GM12878 (cell line): ENCODE data around the gene C18orf63. TPM values are rescaled to one million over a fixed set of nuclear protein-coding genes. Genes with fewer than 3 reads are reported as not detected.

Experiments used
- ATAC-seq: fragments of 200-7000 bp; cut with Tn5 transposase; 3 replicates; pipeline ENCODE4 v1.9.1; 2020; ENCODE audit warnings: mild to moderate bottlenecking, moderate library complexity
- BruUV-seq: library from RNA; stranded (reverse); fragments of 400-500 nt; replicated peaks from 2 replicates; lab custom pipeline; 2021; lab: Mats Ljungman, UMichigan
- CTCF ChIA-PET: fragments of 300-600 bp; sonication (Branson Sonifier 250); formaldehyde crosslinking; extraction: SDS; loops from one replicate; lab custom pipeline; 2021; ENCODE audit warnings: inconsistent platforms; lab: Yijun Ruan, JAX
- POLR2A ChIA-PET: fragments of 350-600 bp; formaldehyde crosslinking; extraction: SDS; loops from one replicate; lab custom pipeline; 2021; ENCODE audit warnings: inconsistent platforms; lab: Charles Lee
- RAD21 ChIA-PET: fragments of 300-600 bp; sonication (Branson Sonifier 250); formaldehyde crosslinking; loops from one replicate; lab custom pipeline; 2023; ENCODE audit warnings: antibody characterized with exemption; ENCODE audit not compliant: unreplicated experiment; lab: Charles Lee
- SMC1A ChIA-PET: fragments of 300-600 bp; sonication (Branson Sonifier 250); formaldehyde crosslinking; loops from one replicate; lab custom pipeline; 2023; ENCODE audit not compliant: unreplicated experiment, uncharacterized antibody; lab: Charles Lee
- DNase-seq: peaks from one replicate; pipeline ENCODE4 v3.0.0-alpha.2; 2011; ENCODE audit warnings: low read depth, low spot score
- FAIRE-seq: peaks from 3 replicates; lab custom pipeline; 2011; peaks lifted over from hg19 to GRCh38; lab: Jason Lieb, UNC
- H2AFZ ChIP-seq: 2 replicates; pipeline ENCODE4 v1.6.0; 2011; ENCODE audit warnings: low read depth, low read length, control low read depth; ENCODE audit not compliant: control insufficient read depth
- H3K27ac ChIP-seq: 2 replicates; pipeline ENCODE4 v1.5.1; 2011; ENCODE audit warnings: control low read depth; ENCODE audit not compliant: control insufficient read depth, insufficient read depth
- H3K27me3 ChIP-seq, 2 experiments: replicated peaks in 1 of 2; 2 replicates each; pipeline versions ENCODE4 v1.6.0 to v1.6.1; 2011; ENCODE audit warnings: low read length in 1 of 2; ENCODE audit not compliant: control insufficient read depth in 2 of 2, insufficient read depth in 2 of 2
- H3K36me3 ChIP-seq, 2 experiments: 2 replicates each; pipeline ENCODE4 v1.5.1; 2011; ENCODE audit warnings: low read length in 1 of 2; ENCODE audit not compliant: control insufficient read depth in 2 of 2, insufficient read depth in 2 of 2
- H3K4me1 ChIP-seq: 2 replicates; pipeline ENCODE4 v1.6.1; 2011; ENCODE audit warnings: mild to moderate bottlenecking, low read length, moderate library complexity, mixed read lengths; ENCODE audit not compliant: control insufficient read depth, insufficient read depth
- H3K4me2 ChIP-seq: 2 replicates; pipeline ENCODE4 v1.6.0; 2011; ENCODE audit warnings: control low read depth; ENCODE audit not compliant: control insufficient read depth, insufficient read depth
- H3K4me3 ChIP-seq: fragments of 200-600 bp; sonication (generic); 2 replicates; pipeline ENCODE4 v1.5.1; 2016
- H3K79me2 ChIP-seq: 2 replicates; pipeline ENCODE4 v1.6.0; 2011; ENCODE audit warnings: low read length; ENCODE audit not compliant: control insufficient read depth, insufficient read depth
- H3K9ac ChIP-seq: 2 replicates; pipeline ENCODE4 v1.8.0; 2011; ENCODE audit warnings: low read length, control low read depth, mixed read lengths; ENCODE audit not compliant: control insufficient read depth, insufficient read depth
- H3K9me3 ChIP-seq: replicated peaks from 3 replicates; pipeline ENCODE4 v1.5.1; 2011; ENCODE audit warnings: mild to moderate bottlenecking, low read length; ENCODE audit not compliant: control insufficient read depth, insufficient read depth
- H4K20me1 ChIP-seq: 2 replicates; pipeline ENCODE4 v1.6.0; 2011; ENCODE audit not compliant: control insufficient read depth, insufficient read depth
- CBX5 ChIP-seq: sonication (generic); IDR thresholded peaks from 2 replicates; pipeline ENCODE4 v1.6.1; 2016; ENCODE audit warnings: low read depth, moderate library complexity, mild to moderate bottlenecking, inconsistent platforms
- CTCF ChIP-seq, 3 experiments: IDR thresholded peaks in 2 of 3; conservative IDR thresholded peaks in 1 of 3; 2 replicates each; pipeline ENCODE4 v1.5.1; 2011; ENCODE audit warnings: low read depth in 3 of 3, low read length in 3 of 3, mild to moderate bottlenecking in 3 of 3, control low read depth in 2 of 3, moderate library complexity in 2 of 3, inconsistent platforms in 1 of 3, mixed read lengths in 1 of 3; ENCODE audit not compliant: control insufficient read depth in 2 of 3, insufficient read depth in 1 of 3; ENCODE audit errors: extremely low read depth in 1 of 3
- NR2F1 ChIP-seq: fragments of 450-650 bp; conservative IDR thresholded peaks from 2 replicates; pipeline ENCODE4 v1.6.1; 2017; ENCODE audit warnings: mild to moderate bottlenecking
- PAX5 ChIP-seq: IDR thresholded peaks from 2 replicates; pipeline ENCODE4 v1.6.1; 2011; ENCODE audit warnings: low read depth, low read length, borderline replicate concordance
- RBBP5 ChIP-seq: fragments of 200-600 bp; sonication (generic); conservative IDR thresholded peaks from 2 replicates; pipeline ENCODE4 v1.6.1; 2016
- RELB ChIP-seq: fragments of 450-650 bp; IDR thresholded peaks from 2 replicates; pipeline ENCODE4 v1.6.1; 2017; ENCODE audit warnings: low read depth, mild to moderate bottlenecking, moderate library complexity
- SREBF1 ChIP-seq: IDR thresholded peaks from 2 replicates; pipeline ENCODE4 v1.6.1; 2012; ENCODE audit warnings: mild to moderate bottlenecking, low read length
- TBL1XR1 ChIP-seq: IDR thresholded peaks from 2 replicates; pipeline ENCODE4 v1.6.1; 2012; ENCODE audit warnings: low read depth, low read length, improper control_type of control experiment
- ZZZ3 ChIP-seq: IDR thresholded peaks from 2 replicates; pipeline ENCODE4 v1.6.1; 2011; ENCODE audit warnings: low read depth; ENCODE audit not compliant: control insufficient read depth, insufficient read length
- WGBS: methylation state at CpG from one replicate; pipeline ENCODE4 v1.1.6; 2016; ENCODE audit warnings: low lambda C conversion rate; ENCODE audit not compliant: insufficient replicate concordance, insufficient coverage; ENCODE audit errors: missing lambda C conversion rate; 5-methylcytosine and 5-hydroxymethylcytosine counted together
- in situ Hi-C: fragments of 300-500 bp; cut with MboI; formaldehyde crosslinking; loops from 9 replicates; pipeline ENCODE4 v1.14.3; 2018; ENCODE audit warnings: mixed read lengths
- intact Hi-C: fragments of 100-400 bp; cut with micrococcal nuclease; formaldehyde crosslinking; loops from one replicate; pipeline ENCODE4 v1.14.2; 2022; ENCODE audit not compliant: unreplicated experiment
- polyA plus RNA-seq, 11 experiments: library from polyadenylated mRNA; depleted of rRNA in 4 of 11; unstranded in 6 of 11; stranded (reverse) in 5 of 11; fragments of >200 nt; fragmentation: Nextera tagmentation in 4 of 11; fragmentation: Illumina TruSeq in 1 of 11; extraction: Ambion mirVana in 4 of 11; extraction: Trizol in 1 of 11; gene quantifications; 1 replicate in 1 of 11; 2 replicates in 10 of 11; pipeline versions ENCODE4 v1.2.1 to v1.2.3, GENCODE V29; 2011 to 2016; ENCODE audit warnings: inconsistent platforms in 2 of 11, missing spikeins in 2 of 11, low read depth in 1 of 11
- total RNA-seq, 4 experiments: library from RNA; depleted of rRNA in 3 of 4; stranded (reverse); fragments of >200 nt in 3 of 4; fragmentation: Illumina TruSeq in 1 of 4; extraction: Trizol in 1 of 4; gene quantifications; 2 replicates each; pipeline versions ENCODE4 v1.2.1 to v1.2.3, GENCODE V29; 2013 to 2021

Gene C18orf63
- total and polyA plus RNA-seq, 10 of the 15 experiments (the other 5 are each of a cell fraction or from before 2014, with no cell fraction given), result not detected

GRCh38 chr18:74337155-74337911 lies 21.7 kb downstream of the C18orf63 start:
- 71% methylated on average over 5 of the region's 5 CpGs for WGBS
- H2AFZ ChIP-seq, result no peak overlapping the region
- H3K36me3 ChIP-seq, result no peaks in the 10 kb centered on the region
- FAIRE-seq, result no peak
- no peak overlapping the region for H3K4me2 ChIP-seq
- H3K4me3 ChIP-seq, result no peak overlapping the region
- peaks cover 3% of the 10 kb centered on the region; the same call in 2 of the 3 replicates for H3K9me3 ChIP-seq
- POLR2A ChIA-PET, result no interaction called here
- CTCF ChIA-PET, result interaction anchor here (3.6 kb wide), 1 partner anchor 140 kb away, joined by 17 read pairs; no protein-coding TSS in a partner anchor
- ATAC-seq, result no peak
- peaks cover 5% of the 10 kb centered on the region for H3K4me1 ChIP-seq
- H3K9ac ChIP-seq, result no peak overlapping the region
- H3K27ac ChIP-seq, result no peak overlapping the region
- in situ Hi-C loops, result no loop called here
- SMC1A ChIA-PET, result no interaction called here
- H4K20me1 ChIP-seq, result no peaks in the 10 kb centered on the region
- TF ChIP-seq CBX5, result no peak
- TF ChIP-seq RELB, result no peak
- no peak for TF ChIP-seq PAX5
- TF ChIP-seq CTCF (IDR thresholded peaks at IDR 0.05 in 2 of 3, conservative IDR thresholded peaks at IDR 0.05 in 1 of 3; ENCODE audit: control insufficient read depth in 2 of 3, extremely low read depth in 1 of 3, insufficient read depth in 1 of 3, low read depth in 3 of 3, low read length in 3 of 3), result no peak
- no peak for TF ChIP-seq ZZZ3
- no peak for TF ChIP-seq RBBP5
- no peak for TF ChIP-seq NR2F1
- TF ChIP-seq SREBF1, result no peak
- no peak for TF ChIP-seq TBL1XR1
- TF ChIP-seq, all 136 proteins: peak for 0
- RAD21 ChIA-PET, result no interaction called here
- Histone ChIP-seq H3K79me2 (no peaks in the 10 kb centered on the region), H3K27me3 (no peaks in the 10 kb centered on the region)
- no peak for DNase-seq
- intact Hi-C loops, result no loop called here
- no TSS peak for BruUV-seq
